ENCODE data around the gene PPARD. TPM values are rescaled to one million over a fixed set of nuclear protein-coding genes. Genes with fewer than 3 reads are reported as not detected.

The PPARD gene
- total and polyA plus RNA-seq, 2 experiments from 2014 or later, result 15.9 to 21.7 TPM

DNA sequence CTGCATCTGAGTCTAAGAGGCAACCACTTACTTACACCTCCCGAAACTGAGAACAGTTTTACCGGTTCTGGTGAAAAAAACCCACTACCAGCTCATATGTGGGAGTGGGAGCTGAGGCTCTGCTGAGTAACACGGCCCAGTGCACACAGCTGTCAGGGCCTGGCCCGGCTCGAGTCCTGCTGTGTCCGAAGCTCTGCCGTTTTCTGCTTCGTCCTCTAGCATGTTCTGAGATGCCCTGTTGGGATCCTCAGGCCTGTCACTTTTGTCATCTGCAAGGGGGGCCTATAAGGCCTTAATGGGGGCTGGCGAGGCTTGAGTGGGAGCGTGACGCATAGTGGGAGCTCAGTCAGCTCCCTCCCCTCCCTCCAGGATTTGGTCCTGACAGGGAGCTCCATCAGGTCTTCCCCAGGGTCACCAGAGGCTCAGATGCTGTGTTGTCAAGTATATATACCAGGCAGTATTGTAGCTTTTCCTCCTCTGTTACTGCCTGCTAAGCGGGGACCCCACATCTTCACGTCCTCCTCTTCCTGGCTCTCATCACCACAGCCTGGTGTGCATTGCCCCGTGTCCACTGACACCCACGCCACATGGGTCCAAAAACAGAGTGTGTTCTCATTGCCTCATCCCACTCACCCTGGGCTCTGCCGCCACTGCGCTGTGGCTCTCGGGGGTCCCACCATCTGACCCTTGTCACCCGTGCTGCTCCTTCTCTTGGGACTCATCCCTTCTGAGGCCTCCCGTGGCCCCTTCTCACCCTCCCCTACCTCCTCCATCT is 64.5 kb downstream of the PPARD start:
- Histone ChIP-seq H3K79me2 (ENCODE audit: insufficient read depth) (peaks cover 71% of the 10 kb centered on the region), H3K36me3 (ENCODE audit: low read depth) (no peaks in the 10 kb centered on the region), H2AFZ (no peak overlapping the region), H3K27ac (no peak overlapping the region), H4K20me1 (ENCODE audit: insufficient read depth) (no peaks in the 10 kb centered on the region), H3F3A (ENCODE audit: insufficient read depth) (no peaks in the 10 kb centered on the region), H3K9ac (no peak overlapping the region), H3K9me2 (ENCODE audit: insufficient read depth) (no peaks in the 10 kb centered on the region), H3K27me3 (replicated peaks; ENCODE audit: insufficient read depth) (no peaks in the 10 kb centered on the region), H3K4me2 (ENCODE audit: unreplicated experiment) (no peak overlapping the region), H3K4me3 (no peak overlapping the region), H3K4me1 (ENCODE audit: insufficient read depth) (no peaks in the 10 kb centered on the region; the same call in 1 of the 2 replicates), H3K9me3 (ENCODE audit: low read depth) (no peaks in the 10 kb centered on the region)
- TF ChIP-seq EZH2phosphoT487 (IDR thresholded peaks at IDR 0.05; ENCODE audit: insufficient read depth, low read depth) (no peak), EZH2 (IDR thresholded peaks at IDR 0.05; ENCODE audit: insufficient read depth, poor library complexity, severe bottlenecking) (no peak)
- 87 to 92% methylated on average over 20 of the region's 20 CpGs for WGBS, 2 experiments (ENCODE audit: low coverage in 1 of 2, low lambda C conversion rate in 2 of 2, missing lambda C conversion rate in 2 of 2)
- in situ Hi-C loops (cut with MboI), result no loop called here
- DNase-seq, result no peak

DNA sequence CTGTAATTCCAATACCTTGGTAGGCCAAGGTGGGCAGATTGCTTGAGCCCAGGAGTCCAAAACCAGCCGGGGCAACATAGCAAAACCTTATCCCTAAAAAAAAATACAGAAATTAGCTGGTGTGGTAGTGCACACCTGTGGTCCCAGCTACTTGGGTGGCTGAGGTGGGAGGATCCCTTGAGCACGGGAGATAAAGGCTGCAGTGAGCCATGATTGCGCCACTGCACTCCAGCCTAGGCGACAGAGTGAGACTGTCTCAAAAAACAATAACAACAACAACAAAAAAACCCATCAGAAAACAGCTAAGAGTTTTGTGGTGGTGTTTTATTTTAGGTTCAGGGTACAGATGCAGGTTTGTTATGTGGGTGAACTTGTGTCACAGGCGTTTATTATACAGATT is 66.9 kb downstream of the PPARD start:
- no peak overlapping the region for H3K4me3 ChIP-seq
- no peaks in the 10 kb centered on the region for H3F3A ChIP-seq (ENCODE audit: insufficient read depth)
- no peaks in the 10 kb centered on the region for H3K9me3 ChIP-seq (ENCODE audit: low read depth)
- no peaks in the 10 kb centered on the region for H4K20me1 ChIP-seq (ENCODE audit: insufficient read depth)
- no peak overlapping the region for H3K9ac ChIP-seq
- no peaks in the 10 kb centered on the region for H3K9me2 ChIP-seq (ENCODE audit: insufficient read depth)
- no peaks in the 10 kb centered on the region for H3K27me3 ChIP-seq (replicated peaks; ENCODE audit: insufficient read depth)
- no peak overlapping the region for H3K4me2 ChIP-seq (ENCODE audit: unreplicated experiment)
- WGBS, 2 experiments (ENCODE audit: low coverage in 1 of 2, low lambda C conversion rate in 2 of 2, missing lambda C conversion rate in 2 of 2), result 81 to 88% methylated on average over 5 of the region's 5 CpGs
- no peaks in the 10 kb centered on the region for H3K36me3 ChIP-seq (ENCODE audit: low read depth)
- no peak for DNase-seq
- no peak for TF ChIP-seq EZH2phosphoT487 (IDR thresholded peaks at IDR 0.05; ENCODE audit: insufficient read depth, low read depth)
- TF ChIP-seq EZH2 (IDR thresholded peaks at IDR 0.05; ENCODE audit: insufficient read depth, poor library complexity, severe bottlenecking), result no peak
- no peak overlapping the region for H2AFZ ChIP-seq
- peaks cover 60% of the 10 kb centered on the region for H3K79me2 ChIP-seq (ENCODE audit: insufficient read depth)
- in situ Hi-C loops (cut with MboI), result no loop called here
- no peak overlapping the region for H3K27ac ChIP-seq
- H3K4me1 ChIP-seq (ENCODE audit: insufficient read depth), result no peaks in the 10 kb centered on the region; the same call in 1 of the 2 replicates

- Histone ChIP-seq H3K9ac (no peak overlapping the region), H3K36me3 (ENCODE audit: low read depth) (no peaks in the 10 kb centered on the region), H3F3A (ENCODE audit: insufficient read depth) (no peaks in the 10 kb centered on the region), H3K4me1 (ENCODE audit: insufficient read depth) (peaks cover 4% of the 10 kb centered on the region), H4K20me1 (ENCODE audit: insufficient read depth) (no peaks in the 10 kb centered on the region), H3K79me2 (ENCODE audit: insufficient read depth) (peaks cover 52% of the 10 kb centered on the region), H3K27me3 (replicated peaks; ENCODE audit: insufficient read depth) (no peaks in the 10 kb centered on the region), H3K9me2 (ENCODE audit: insufficient read depth) (no peaks in the 10 kb centered on the region), H3K9me3 (ENCODE audit: low read depth) (no peaks in the 10 kb centered on the region), H2AFZ (no peak overlapping the region), H3K4me3 (no peak overlapping the region), H3K27ac (no peak overlapping the region), H3K4me2 (ENCODE audit: unreplicated experiment) (no peak overlapping the region)
- 70% methylated on average over 3 of the region's 3 CpGs for WGBS, 2 experiments (ENCODE audit: low coverage in 1 of 2, low lambda C conversion rate in 2 of 2, missing lambda C conversion rate in 2 of 2)
- peak; percentile 18 for DNase-seq
- TF ChIP-seq EZH2phosphoT487 (IDR thresholded peaks at IDR 0.05; ENCODE audit: insufficient read depth, low read depth) (no peak), EZH2 (IDR thresholded peaks at IDR 0.05; ENCODE audit: insufficient read depth, poor library complexity, severe bottlenecking) (no peak)
- in situ Hi-C loops (cut with MboI), result no loop called here
Measured at GRCh38 chr6:35410131-35410530, 67.8 kb downstream of the PPARD start.

DNA sequence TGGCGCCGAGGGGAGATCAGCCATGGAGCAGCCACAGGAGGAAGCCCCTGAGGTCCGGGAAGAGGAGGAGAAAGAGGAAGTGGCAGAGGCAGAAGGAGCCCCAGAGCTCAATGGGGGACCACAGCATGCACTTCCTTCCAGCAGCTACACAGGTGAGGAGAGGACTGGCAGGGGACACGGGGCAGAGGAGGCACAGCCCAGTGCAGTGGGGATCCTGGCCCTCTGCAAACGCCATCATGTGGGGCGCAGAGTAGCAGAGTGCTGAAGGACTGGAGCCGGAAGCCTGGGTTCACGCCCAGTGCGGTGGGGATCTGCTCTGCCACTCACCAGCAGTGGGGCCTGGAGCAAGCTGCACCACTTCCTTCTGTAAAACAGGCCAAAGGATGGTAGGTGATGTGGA is 68.7 kb downstream of the PPARD start:
- H3K9me3 ChIP-seq (ENCODE audit: low read depth), result no peaks in the 10 kb centered on the region
- in situ Hi-C loops (cut with MboI), result no loop called here
- no peak for DNase-seq
- H3K9me2 ChIP-seq (ENCODE audit: insufficient read depth), result no peaks in the 10 kb centered on the region
- no peak overlapping the region for H3K4me2 ChIP-seq (ENCODE audit: unreplicated experiment)
- peaks cover 4% of the 10 kb centered on the region for H3K4me1 ChIP-seq (ENCODE audit: insufficient read depth)
- no peaks in the 10 kb centered on the region for H4K20me1 ChIP-seq (ENCODE audit: insufficient read depth)
- peaks cover 42% of the 10 kb centered on the region for H3K79me2 ChIP-seq (ENCODE audit: insufficient read depth)
- 76 to 84% methylated on average over 8 to 9 of the region's 9 CpGs for WGBS, 2 experiments (ENCODE audit: low coverage in 1 of 2, low lambda C conversion rate in 2 of 2, missing lambda C conversion rate in 2 of 2)
- H3F3A ChIP-seq (ENCODE audit: insufficient read depth), result 0 out of 2 replicates have a peak, but pooled peaks cover 5% of the 10 kb centered on the region
- H3K27ac ChIP-seq, result no peak overlapping the region
- H3K4me3 ChIP-seq, result no peak overlapping the region
- H3K9ac ChIP-seq, result no peak overlapping the region
- TF ChIP-seq EZH2phosphoT487 (IDR thresholded peaks at IDR 0.05; ENCODE audit: insufficient read depth, low read depth), result no peak
- no peak for TF ChIP-seq EZH2 (IDR thresholded peaks at IDR 0.05; ENCODE audit: insufficient read depth, poor library complexity, severe bottlenecking)
- H3K36me3 ChIP-seq (ENCODE audit: low read depth), result no peaks in the 10 kb centered on the region
- H3K27me3 ChIP-seq (replicated peaks; ENCODE audit: insufficient read depth), result no peaks in the 10 kb centered on the region
- H2AFZ ChIP-seq, result no peak overlapping the region
